Gastrocnemius medialis (tissue), 4 donors: ENCODE results near the gene SLC16A8.

ENCODE experiments used
- CTCF ChIP-seq, 5 experiments: fragments of 450-650 bp in 3 of 5; fragments of 200-600 bp in 2 of 5; sonication (generic) in 2 of 5; IDR thresholded peaks in 4 of 5; conservative IDR thresholded peaks in 1 of 5; 1 replicate in 4 of 5; 2 replicates in 1 of 5; pipeline ENCODE4 v1.5.1; 2016 to 2019; ENCODE audit warnings: antibody characterized with exemption in 5 of 5, mild to moderate bottlenecking in 3 of 5, moderate library complexity in 3 of 5
- POLR2A ChIP-seq, 2 donors: fragments of 450-650 bp; IDR thresholded peaks; one replicate each; pipeline ENCODE4 v1.6.1; 2017; ENCODE audit warnings: antibody characterized with exemption in 2 of 2, mild to moderate bottlenecking in 2 of 2, moderate library complexity in 2 of 2

- TF ChIP-seq CTCF (IDR thresholded peaks at IDR 0.05 in 4 of 5, conservative IDR thresholded peaks at IDR 0.05 in 1 of 5) (no peak), POLR2A (IDR thresholded peaks at IDR 0.05) (no peak)
Measured at GRCh38 chr22:38029370-38029769, 54.6 kb downstream of the SLC16A8 start.
